Keratinocyte (primary cell): ENCODE results near the gene LRRC37A2. TPM values are rescaled to one million over a fixed set of nuclear protein-coding genes. Genes with fewer than 3 reads are reported as not detected.
"Not testable (repeated sequence)": the region's sequence is repeated elsewhere in the genome, so short reads cannot be mapped to it uniquely, and the experiment has no call there.

Experiments used
- DNase-seq: peaks from one replicate; pipeline ENCODE4 v3.0.0-alpha.2; 2011; ENCODE audit warnings: low read depth, missing footprints, low spot score
- FAIRE-seq: peaks from 2 replicates; lab custom pipeline; 2011; peaks lifted over from hg19 to GRCh38; lab: Jason Lieb, UNC
- H2AFZ ChIP-seq: 2 replicates; pipeline ENCODE4 v1.6.0; 2012; ENCODE audit warnings: low read length, control low read depth, inconsistent platforms; ENCODE audit not compliant: control insufficient read depth
- H3K27ac ChIP-seq: 2 replicates; pipeline ENCODE4 v1.5.1; 2011; ENCODE audit warnings: low read length; ENCODE audit not compliant: control insufficient read depth, insufficient read depth
- H3K27me3 ChIP-seq: 3 replicates; pipeline ENCODE4 v1.6.0; 2011; ENCODE audit warnings: low read length; ENCODE audit not compliant: control insufficient read depth, insufficient read depth; ENCODE audit errors: extremely low read depth
- H3K36me3 ChIP-seq, 2 experiments: 2 replicates in 1 of 2; 3 replicates in 1 of 2; pipeline ENCODE4 v1.5.1; 2011; ENCODE audit warnings: low read length in 2 of 2, mild to moderate bottlenecking in 1 of 2; ENCODE audit not compliant: control insufficient read depth in 2 of 2, insufficient read depth in 2 of 2; ENCODE audit errors: extremely low read depth in 1 of 2
- H3K4me1 ChIP-seq: 3 replicates; pipeline ENCODE4 v1.5.1; 2011; ENCODE audit warnings: low read length; ENCODE audit not compliant: control insufficient read depth, insufficient read depth; ENCODE audit errors: extremely low read depth
- H3K4me2 ChIP-seq: 3 replicates; pipeline ENCODE4 v1.6.0; 2011; ENCODE audit warnings: low read depth, low read length; ENCODE audit not compliant: control insufficient read depth, insufficient read depth; ENCODE audit errors: extremely low read depth
- H3K4me3 ChIP-seq, 3 experiments: fragments of 200-600 bp in 1 of 3; sonication (generic) in 1 of 3; 2 replicates in 2 of 3; 3 replicates in 1 of 3; pipeline ENCODE4 v1.5.1; 2011 to 2016; ENCODE audit warnings: low read length in 3 of 3, mild to moderate bottlenecking in 3 of 3, control low read depth in 2 of 3, inconsistent platforms in 1 of 3, low read depth in 1 of 3, mixed read lengths in 1 of 3, mixed run types in 1 of 3, moderate library complexity in 1 of 3; ENCODE audit not compliant: control insufficient read depth in 2 of 3, insufficient read depth in 2 of 3; ENCODE audit errors: extremely low read depth in 1 of 3
- H3K79me2 ChIP-seq: 2 replicates; pipeline ENCODE4 v1.6.0; 2012; ENCODE audit warnings: low read length; ENCODE audit not compliant: control insufficient read depth, insufficient read depth
- H3K9ac ChIP-seq: 3 replicates; pipeline ENCODE4 v1.6.0; 2011; ENCODE audit warnings: low read length; ENCODE audit not compliant: control insufficient read depth, insufficient read depth; ENCODE audit errors: extremely low read depth
- H3K9me1 ChIP-seq: 3 replicates; pipeline ENCODE4 v1.6.0; 2011; ENCODE audit warnings: low read length; ENCODE audit not compliant: control insufficient read depth, insufficient read depth; ENCODE audit errors: extremely low read depth
- H3K9me3 ChIP-seq: 2 replicates; pipeline ENCODE4 v1.5.1; 2012; ENCODE audit warnings: low read depth, low read length; ENCODE audit not compliant: control insufficient read depth
- H4K20me1 ChIP-seq: 3 replicates; pipeline ENCODE4 v1.6.0; 2011; ENCODE audit warnings: low read length; ENCODE audit not compliant: control insufficient read depth, insufficient read depth; ENCODE audit errors: extremely low read depth
- dilution Hi-C: fragments of 300-500 bp; cut with MboI; formaldehyde crosslinking; loops from one replicate; pipeline ENCODE4 v1.7.0; 2020; ENCODE audit warnings: low sequenced_read_pairs; ENCODE audit not compliant: extremely low pct_ligation_motif_present
- polyA plus RNA-seq, 5 experiments: library from polyadenylated mRNA; depleted of rRNA in 3 of 5; stranded (reverse) in 3 of 5; stranded (forward) in 1 of 5; unstranded in 1 of 5; fragments of >200 nt; gene quantifications; 1 replicate in 1 of 5; 2 replicates in 3 of 5; 3 replicates in 1 of 5; pipeline versions ENCODE4 v1.2.1 to v1.2.3, GENCODE V29; 2011 to 2012; ENCODE audit warnings: missing spikeins in 2 of 5, low read depth in 1 of 5, low replicate concordance in 1 of 5
- small RNA-seq, 3 experiments: library from RNA; depleted of rRNA; stranded (forward); fragments of <200 nt; gene quantifications; one replicate each; pipeline ENCODE3, GENCODE V24; 2012; ENCODE audit warnings: low read depth in 3 of 3, low replicate concordance in 1 of 3; ENCODE audit not compliant: insufficient read length in 3 of 3

Gene LRRC37A2
- polyA plus RNA-seq, 1 donor (not counting 4 experiments of a cell fraction or from before 2014, with no cell fraction given), result 6.2 TPM

DNA sequence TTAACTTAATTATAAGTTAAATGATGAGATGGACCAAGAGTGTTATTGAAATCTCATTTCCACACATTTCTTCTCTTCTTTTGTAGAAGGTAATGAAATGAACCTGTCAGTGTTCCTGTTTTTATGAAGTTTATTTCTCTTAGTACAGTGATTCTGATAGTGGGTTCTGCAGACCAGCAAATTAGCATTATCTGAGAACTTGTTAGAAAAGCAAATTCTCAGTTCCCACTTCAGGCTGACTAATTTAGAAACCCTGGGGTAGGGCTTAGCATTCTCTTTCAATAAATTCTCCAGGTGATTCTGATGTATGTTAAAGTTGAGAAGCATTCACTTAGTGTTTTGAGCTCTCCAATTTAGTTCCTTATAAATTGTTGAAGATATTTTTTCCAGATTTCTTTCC, 90.9 kb downstream of the LRRC37A2 start:
- H3K27ac ChIP-seq, H4K20me1 ChIP-seq, H3K27me3 ChIP-seq, H3K36me3 ChIP-seq, DNase-seq, H3K4me2 ChIP-seq, H3K4me1 ChIP-seq, H3K4me3 ChIP-seq, H3K79me2 ChIP-seq, H3K9me3 ChIP-seq, H3K9me1 ChIP-seq, H2AFZ ChIP-seq, dilution Hi-C loops, H3K9ac ChIP-seq: not testable (repeated sequence)
- peak; percentile 41 for FAIRE-seq

Small RNA genes lying within 50 kb of the gene (small RNA-seq; reads per million reads assigned to genes)
- gene RN7SL199P, result 0 reads per million in 3 experiments

Other genes starting within 250 kb of the LRRC37A2 start
- gene LRRC37A, start 217.3 kb upstream of the LRRC37A2 start, polyA plus RNA-seq, result 0.79 to 2.3 TPM (median 1.7 TPM) in 3 replicates
- gene ARL17B, start 150.7 kb upstream of the LRRC37A2 start, polyA plus RNA-seq, result 6.7 to 10.6 TPM (median 9.7 TPM) in 3 replicates
- 4.0 to 9.1 TPM (median 7.0 TPM) in 3 replicates for gene ARL17A, start 67.2 kb downstream of the LRRC37A2 start, polyA plus RNA-seq
- gene NSF, start 78.2 kb downstream of the LRRC37A2 start, polyA plus RNA-seq, result 24.6 to 32.3 TPM (median 29.7 TPM) in 3 replicates